Tibial nerve (tissue), 4 donors: ENCODE results near the gene RPL29.

Experiments
- CTCF ChIP-seq, 5 experiments: fragments of 200-600 bp in 3 of 5; fragments of 450-650 bp in 2 of 5; sonication (generic) in 3 of 5; IDR thresholded peaks; one replicate each; pipeline ENCODE4 v1.5.1; 2016 to 2019; ENCODE audit warnings: antibody characterized with exemption in 5 of 5, mild to moderate bottlenecking in 3 of 5, moderate library complexity in 2 of 5
- EP300 ChIP-seq, 2 donors: sonication (generic); formaldehyde crosslinking; IDR thresholded peaks; one replicate each; pipeline ENCODE4 v1.6.1; 2017; ENCODE audit warnings: antibody characterized with exemption in 2 of 2, mild to moderate bottlenecking in 1 of 2
- POLR2A ChIP-seq, 2 donors: fragments of 450-650 bp; IDR thresholded peaks; one replicate each; pipeline ENCODE4 v1.6.1; 2017; ENCODE audit warnings: antibody characterized with exemption in 2 of 2, mild to moderate bottlenecking in 2 of 2, moderate library complexity in 2 of 2

DNA sequence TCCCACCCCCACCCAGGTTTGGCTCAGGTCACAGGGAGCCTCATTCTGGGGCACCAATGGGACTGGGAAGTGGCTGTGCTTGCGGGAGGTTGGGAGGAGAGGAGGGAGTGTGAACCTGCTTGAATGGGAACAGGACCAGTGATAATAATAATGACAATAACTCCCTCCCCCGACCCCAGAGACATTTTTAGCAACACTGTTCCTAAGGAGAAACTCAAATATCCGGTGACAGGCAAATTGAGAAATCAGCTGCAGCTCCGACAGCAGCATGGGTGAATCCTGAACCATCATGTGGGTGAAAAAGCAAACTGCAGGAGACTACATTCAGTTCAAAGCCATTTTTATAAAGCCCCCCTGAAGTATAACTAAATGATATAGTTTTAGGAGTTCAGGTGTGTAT lies 11.6 kb upstream of the RPL29 start:
- no peak for TF ChIP-seq CTCF (IDR thresholded peaks at IDR 0.05)
- TF ChIP-seq POLR2A (IDR thresholded peaks at IDR 0.05): no peak
- no peak for TF ChIP-seq EP300 (IDR thresholded peaks at IDR 0.05)
